K562 (cell line): ENCODE measurements around the gene PCDH12. TPM values are rescaled to one million over a fixed set of nuclear protein-coding genes. Genes with fewer than 3 reads are reported as not detected.

Experiments used
- CUX1 ChIP-seq: fragments of 200-800 bp; sonication (Bioruptor generic); IDR thresholded peaks from 2 replicates; pipeline ENCODE4 v1.6.1; 2016; ENCODE audit warnings: missing genetic modification characterization, missing compliant biosample characterization
- MXD1 ChIP-seq: fragments of 250-450 bp; sonication (Bioruptor Pico); IDR thresholded peaks from 2 replicates; pipeline ENCODE4 v1.8.0; 2021; ENCODE audit warnings: borderline replicate concordance, mild to moderate bottlenecking, moderate library complexity; ENCODE audit not compliant: poor library complexity, severe bottlenecking
- RFX1 ChIP-seq: fragments of 450-650 bp; IDR thresholded peaks from 2 replicates; pipeline ENCODE4 v1.6.1; 2016; ENCODE audit warnings: mild to moderate bottlenecking, moderate library complexity
- TEAD2 ChIP-seq: fragments of 450-650 bp; IDR thresholded peaks from 2 replicates; pipeline ENCODE4 v1.6.1; 2016; ENCODE audit warnings: missing genetic modification characterization, control low read depth, missing compliant biosample characterization
- ZBTB12 ChIP-seq: fragments of 250-450 bp; sonication (Bioruptor Pico); IDR thresholded peaks from 2 replicates; pipeline ENCODE4 v1.4.0; 2020
- ZNF318 ChIP-seq, 2 experiments: fragments of 450-650 bp; IDR thresholded peaks; 2 replicates each; pipeline ENCODE4 v1.6.1; 2016; ENCODE audit warnings: mild to moderate bottlenecking in 2 of 2, borderline replicate concordance in 1 of 2, low read depth in 1 of 2, moderate library complexity in 1 of 2
- ZNF347 ChIP-seq: fragments of 450-650 bp; formaldehyde crosslinking; IDR thresholded peaks from 2 replicates; pipeline ENCODE4 v1.4.0; 2020; ENCODE audit warnings: low read depth, mild to moderate bottlenecking, moderate library complexity
- ZNF589 ChIP-seq: fragments of 200-800 bp; sonication (Bioruptor generic); IDR thresholded peaks from 2 replicates; pipeline ENCODE4 v1.6.1; 2016; ENCODE audit warnings: low read depth, missing genetic modification characterization, missing compliant biosample characterization
- ZNF764 ChIP-seq: fragments of 250-450 bp; sonication (Bioruptor Pico); IDR thresholded peaks from 2 replicates; pipeline ENCODE4 v1.4.0; 2020; ENCODE audit warnings: low read depth, mild to moderate bottlenecking, moderate library complexity
- ZNF778 ChIP-seq: fragments of 450-650 bp; formaldehyde crosslinking; IDR thresholded peaks from 2 replicates; pipeline ENCODE4 v1.4.0; 2020; ENCODE audit warnings: mild to moderate bottlenecking, moderate library complexity
- ZNF79 ChIP-seq: fragments of 250-450 bp; sonication (Bioruptor Pico); IDR thresholded peaks from 2 replicates; pipeline ENCODE4 v1.4.0; 2020; ENCODE audit warnings: low read depth, mild to moderate bottlenecking, moderate library complexity
- polyA plus RNA-seq, 8 experiments: library from polyadenylated mRNA; depleted of rRNA in 4 of 8; stranded (reverse) in 5 of 8; unstranded in 3 of 8; fragments of >200 nt; fragmentation: Nextera tagmentation in 2 of 8; fragmentation: Illumina TruSeq in 1 of 8; extraction: Ambion mirVana in 2 of 8; extraction: Trizol in 1 of 8; gene quantifications; 2 replicates each; pipeline versions ENCODE4 v1.2.1 to v1.2.3, GENCODE V29; 2011 to 2014; ENCODE audit warnings: inconsistent platforms in 1 of 8, missing spikeins in 1 of 8
- total RNA-seq, 7 experiments: library from RNA; depleted of rRNA in 6 of 7; stranded (reverse); fragments of >200 nt in 6 of 7; fragmentation: Illumina TruSeq in 2 of 7; extraction: Trizol in 2 of 7; gene quantifications; 2 replicates each; pipeline versions ENCODE4 v1.2.1 to v1.2.3, GENCODE V29; 2011 to 2021; ENCODE audit warnings: low replicate concordance in 1 of 7

The PCDH12 gene
- total and polyA plus RNA-seq, 9 of the 15 experiments (the other 6 are each of a cell fraction or from before 2014, with no cell fraction given), result 0.01 to 0.04 (median 0.01) TPM; not detected in 4

- TF ChIP-seq ZNF318 (IDR thresholded peaks at IDR 0.05; ENCODE audit: borderline replicate concordance in 1 of 2, low read depth in 1 of 2) (no peak), ZNF778 (CRISPR knock-in tag) (no peak), ZBTB12 (no peak), RFX1 (no peak), MXD1 (no peak), CUX1 (CRISPR knock-in tag) (no peak), ZNF764 (CRISPR knock-in tag) (no peak), ZNF79 (CRISPR knock-in tag) (no peak), ZNF589 (CRISPR knock-in tag) (0 out of 2 replicates have a peak, but pooled peaks have one; percentile 59), ZNF347 (CRISPR knock-in tag) (no peak), TEAD2 (tag) (no peak)
Measured at GRCh38 chr5:141968914-141969608, 11.1 kb upstream of the PCDH12 start, which contains the start of gene RNF14 (continued).
